Mucosa of gallbladder (tissue), 1 donor: Measurements from ENCODE around the gene GPC6. TPM values are rescaled to one million over a fixed set of nuclear protein-coding genes. Genes with fewer than 3 reads are reported as not detected.
"Not testable (repeated sequence)": the region's sequence is repeated elsewhere in the genome, so short reads cannot be mapped to it uniquely, and the experiment has no call there.

Experiments
- DNase-seq: peaks from one replicate; pipeline ENCODE4 v3.0.0-alpha.2; 2020; ENCODE audit warnings: low spot score
- total RNA-seq: library from RNA; stranded (reverse); gene quantifications from one replicate; pipeline ENCODE4 v1.2.1, GENCODE V29; 2021
- donor health status: DM: no; HTN: no; CAD: no.

The GPC6 gene
- total RNA-seq, 1 donor from 2014 or later: 24.0 TPM

DNA sequence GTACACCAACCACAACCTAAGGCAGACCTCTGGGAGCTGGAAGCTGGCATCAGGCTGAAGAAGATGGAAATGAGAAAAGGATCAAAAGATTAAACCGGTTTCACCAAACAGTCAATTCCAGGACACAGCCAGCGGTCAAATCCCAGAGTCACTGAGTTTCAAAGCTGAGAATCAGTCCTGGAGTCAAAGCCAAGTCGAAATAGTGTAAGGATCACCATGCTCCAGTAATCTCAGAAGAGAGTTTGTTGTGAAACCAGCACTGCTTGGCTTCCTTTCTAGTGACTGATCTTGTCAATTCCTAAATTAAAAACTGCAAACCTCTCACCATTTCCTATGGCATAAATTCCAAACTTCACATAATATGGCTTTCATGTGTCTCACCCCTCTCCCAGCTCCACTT lies 198.8 kb downstream of the GPC6 start:
- no peak for DNase-seq

DNA sequence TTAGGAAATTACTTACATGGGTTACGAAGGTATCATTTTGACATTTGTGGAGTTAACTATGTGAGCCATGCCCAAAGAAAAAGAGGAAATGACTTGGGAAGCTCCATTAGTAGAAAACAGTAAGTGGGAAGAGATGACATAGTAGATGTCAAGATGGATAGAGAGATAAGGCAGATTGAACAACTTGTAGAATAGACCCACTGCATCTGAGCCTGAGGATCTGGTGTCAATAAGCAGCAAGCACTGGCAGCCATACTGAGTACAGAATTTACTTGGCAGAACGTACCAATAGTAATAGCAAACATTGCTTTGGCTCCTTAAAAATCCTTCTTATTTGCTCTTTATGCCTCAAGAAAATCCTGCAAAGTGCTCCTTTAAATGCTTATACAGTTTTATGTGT lies 203.8 kb downstream of the GPC6 start:
- no peak for DNase-seq

DNA sequence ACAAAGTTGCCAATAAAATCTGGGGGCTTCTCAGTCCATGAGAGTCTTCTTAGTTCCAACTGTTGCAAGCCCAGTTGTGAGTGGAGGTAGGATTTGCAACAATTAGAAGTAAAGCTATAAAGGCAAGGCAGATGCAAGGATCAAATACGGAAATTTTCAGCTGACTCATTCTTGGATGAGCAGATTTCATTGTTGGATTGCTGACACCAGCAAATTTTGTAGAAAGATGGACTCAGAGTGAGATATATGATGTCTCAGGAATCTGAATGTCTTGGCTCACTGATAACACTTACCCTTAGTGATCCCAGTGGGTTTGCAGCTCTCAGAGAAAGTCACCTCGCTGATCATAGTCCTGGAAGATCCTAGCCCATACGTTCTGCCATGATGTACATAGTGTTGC lies 209.0 kb downstream of the GPC6 start:
- DNase-seq: no peak

DNA sequence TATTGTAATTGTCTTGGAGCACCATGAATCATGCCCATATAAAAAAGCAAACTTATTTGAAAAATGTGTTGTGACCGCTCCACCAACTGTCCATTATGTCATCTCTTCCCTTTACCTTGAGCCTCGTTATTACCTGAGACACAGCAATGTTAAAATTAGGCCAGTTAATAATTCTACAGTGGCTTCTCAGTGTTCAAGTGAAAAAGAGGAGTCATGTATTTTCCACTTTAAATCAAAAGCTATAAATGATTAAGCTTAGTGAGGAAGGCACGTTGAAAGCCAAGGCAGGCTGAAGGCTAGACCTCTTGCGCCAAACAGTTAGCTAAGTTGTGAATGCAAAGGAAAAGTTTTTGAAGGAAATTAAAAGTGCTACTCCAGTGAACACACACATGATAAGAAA lies 210.5 kb downstream of the GPC6 start:
- no peak for DNase-seq

DNA sequence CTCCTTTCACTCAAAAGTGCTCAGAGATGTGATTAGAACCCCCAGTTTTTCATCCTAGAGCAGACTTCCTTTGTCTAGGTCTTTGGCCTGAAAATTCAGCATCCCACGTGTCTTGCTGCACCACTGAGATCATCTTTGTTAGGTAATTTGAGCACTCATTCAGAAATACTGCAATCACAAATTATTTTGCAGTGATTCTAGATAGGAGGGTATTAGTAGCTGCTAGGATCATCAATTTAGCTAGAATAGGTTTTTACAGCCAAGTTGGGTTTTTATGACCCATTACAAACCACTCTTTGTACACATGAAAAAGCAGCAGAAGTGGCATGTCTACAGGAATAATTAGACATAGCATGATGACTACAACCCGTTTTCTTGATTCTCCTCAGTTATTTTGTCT lies 219.6 kb downstream of the GPC6 start:
- no peak for DNase-seq

DNA sequence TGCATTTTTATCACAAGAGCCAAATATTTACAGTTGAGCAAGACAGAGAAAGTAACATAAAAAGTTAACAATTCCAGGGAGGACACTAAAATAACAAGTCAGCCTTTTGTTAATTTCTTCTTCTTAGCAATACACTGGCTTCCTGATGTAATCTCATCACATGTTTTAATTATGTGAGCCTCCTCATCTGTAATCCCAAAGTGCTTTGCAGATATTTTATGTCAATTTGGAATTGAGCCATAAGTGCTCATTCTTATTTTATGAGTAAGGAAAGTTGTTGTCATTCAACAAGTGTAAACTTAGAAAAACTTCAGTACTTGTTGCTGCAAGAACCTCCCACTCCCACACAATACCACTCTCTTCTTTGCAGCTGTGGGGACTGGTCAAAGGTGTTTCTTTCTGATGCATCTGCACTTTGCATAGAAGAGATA lies 223.6 kb downstream of the GPC6 start:
- no peak for DNase-seq

DNA sequence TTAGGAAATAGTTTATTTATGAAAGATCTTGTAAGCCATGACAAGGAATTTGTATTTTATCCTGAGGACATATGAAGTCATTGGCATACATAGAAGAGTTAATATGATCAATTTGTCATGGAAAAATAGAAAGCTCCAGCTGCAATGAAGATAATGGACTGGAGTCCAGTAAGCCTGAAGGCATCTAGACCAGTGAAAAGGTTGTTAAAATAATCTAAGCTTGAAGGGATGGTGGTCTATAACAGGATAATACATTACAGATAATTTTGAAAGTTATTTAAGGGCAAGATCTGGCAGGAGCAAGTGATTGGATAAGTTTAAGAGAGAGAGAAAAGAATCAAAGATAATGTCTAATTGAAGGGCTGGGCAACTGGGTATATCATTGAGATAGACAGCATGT lies 224.2 kb downstream of the GPC6 start:
- DNase-seq: no peak

DNA sequence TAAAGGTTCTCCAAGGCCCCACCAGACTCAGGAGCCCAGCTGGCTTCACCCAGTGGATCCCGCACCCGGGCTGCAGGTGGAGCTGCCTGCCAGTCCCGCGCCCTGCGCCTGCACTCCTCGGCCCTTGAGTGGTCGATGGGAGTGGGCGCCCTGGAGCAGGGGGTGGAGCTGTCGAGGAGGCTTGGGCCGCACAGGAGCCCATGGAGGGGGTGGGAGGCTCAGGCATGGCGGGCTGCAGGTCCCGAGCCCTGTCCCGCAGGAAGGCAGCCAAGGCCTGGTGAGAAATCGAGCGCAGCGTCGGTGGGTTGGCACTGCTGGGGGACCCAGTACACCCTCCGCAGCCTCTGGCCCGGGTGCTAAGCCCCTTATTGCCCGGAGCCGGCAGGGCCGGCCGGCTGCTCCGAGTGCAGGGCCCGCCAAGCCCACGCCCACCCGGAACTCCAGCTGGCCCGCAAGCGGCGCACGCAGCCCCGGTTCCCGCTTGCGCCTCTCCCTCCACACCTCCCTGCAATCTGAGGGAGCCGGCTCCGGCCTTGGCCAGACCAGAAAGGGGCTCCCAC lies 228.1 kb downstream of the GPC6 start:
- DNase-seq: not testable (repeated sequence)

DNA sequence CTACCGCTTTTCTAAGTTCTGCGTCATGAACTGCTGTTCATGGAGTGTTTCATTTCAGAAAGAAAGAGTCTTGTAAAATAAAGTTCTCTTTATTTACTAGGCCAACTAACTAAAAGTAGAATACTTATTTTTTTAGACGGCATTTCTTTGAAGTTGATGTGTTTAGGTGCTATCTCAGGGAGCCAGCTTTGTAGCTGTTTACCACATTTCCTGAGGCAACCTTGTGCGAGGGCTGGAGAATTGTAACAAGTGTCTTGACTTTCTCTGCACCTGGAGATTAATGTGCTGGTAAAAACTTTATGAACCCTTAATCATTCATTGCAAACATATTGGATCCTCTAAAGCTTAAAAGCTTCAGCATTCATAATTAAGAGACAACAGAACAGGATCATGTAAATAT lies 229.3 kb downstream of the GPC6 start:
- no peak for DNase-seq

DNA sequence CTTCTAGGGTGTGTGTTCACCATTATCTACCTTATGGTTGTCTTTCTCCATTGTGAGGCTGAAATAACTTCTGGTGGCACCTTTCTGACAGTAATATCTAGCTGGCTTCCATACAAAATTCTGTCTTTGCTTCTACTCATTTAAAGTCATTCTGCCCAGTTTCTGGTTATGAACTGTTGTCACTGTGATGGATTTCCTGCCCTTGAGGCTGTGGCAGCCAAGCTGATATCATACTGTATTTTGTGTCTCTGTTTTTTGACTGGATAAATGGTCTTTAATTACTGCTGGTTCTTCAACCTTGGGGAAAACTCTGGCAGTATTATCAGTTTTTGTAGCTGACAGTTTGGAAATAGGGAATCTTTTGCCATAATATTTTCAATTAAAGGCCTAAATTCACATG lies 233.4 kb downstream of the GPC6 start:
- no peak for DNase-seq

DNA sequence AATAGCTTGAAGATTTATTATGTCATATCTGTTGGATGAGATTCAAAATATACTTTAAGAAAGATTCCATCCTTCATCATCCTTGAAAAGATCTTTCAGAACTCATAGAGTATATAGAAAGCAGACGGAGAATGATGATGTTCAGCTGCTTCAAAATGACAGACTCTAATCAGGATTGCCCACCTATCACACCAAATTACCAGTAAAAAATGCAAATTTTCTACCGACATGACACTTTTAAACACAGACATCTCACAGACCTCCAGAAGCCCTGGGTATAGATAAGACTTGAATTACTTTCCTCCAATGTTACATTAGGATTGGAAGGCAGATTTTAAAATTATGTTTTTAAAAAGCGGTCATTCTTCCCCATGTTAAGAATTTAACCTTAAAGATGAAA lies 235.5 kb downstream of the GPC6 start:
- no peak for DNase-seq

DNA sequence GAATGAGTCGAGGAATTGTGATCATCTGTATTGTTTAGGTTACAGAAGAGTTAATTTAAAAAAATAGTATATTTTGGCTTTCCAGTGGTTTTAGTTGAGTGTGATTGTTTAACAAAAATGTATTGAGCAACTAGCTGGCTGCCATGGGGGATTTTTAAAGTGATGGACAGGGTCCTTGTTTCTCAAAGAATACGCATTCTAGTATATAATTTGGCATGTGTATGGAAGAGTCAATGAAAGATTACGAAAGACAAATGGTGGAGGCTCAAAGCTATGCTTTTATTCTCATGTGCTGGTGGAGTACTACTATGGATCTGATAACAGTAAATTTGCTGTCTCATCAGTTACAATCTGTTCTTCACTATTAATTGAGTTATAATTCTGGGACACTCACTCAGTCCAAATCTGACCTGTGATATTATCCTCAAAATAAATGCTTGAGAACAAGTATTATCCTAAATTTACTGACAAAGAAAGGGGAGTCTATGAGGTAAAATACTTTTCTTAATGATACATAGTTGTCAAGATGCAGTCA lies 240.0 kb downstream of the GPC6 start:
- no peak for DNase-seq

DNA sequence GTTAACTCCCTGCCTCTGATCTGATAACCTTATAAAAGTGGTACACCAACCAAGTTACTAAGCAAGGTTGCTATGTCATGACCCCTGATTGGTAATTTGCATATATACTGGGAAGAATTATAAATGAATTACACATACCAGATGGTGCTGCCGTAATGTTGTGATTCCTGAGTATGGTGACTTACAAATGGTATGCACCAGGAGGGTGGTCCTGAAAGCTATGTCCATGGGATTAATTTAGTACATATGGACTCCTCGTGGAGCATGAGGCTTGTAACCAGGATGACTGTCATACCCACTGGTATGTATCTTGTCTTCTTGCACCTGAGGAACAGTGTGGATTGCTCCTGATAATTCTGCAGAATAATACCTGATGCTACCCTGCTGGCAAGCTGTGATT lies 240.6 kb downstream of the GPC6 start:
- DNase-seq: no peak

DNA sequence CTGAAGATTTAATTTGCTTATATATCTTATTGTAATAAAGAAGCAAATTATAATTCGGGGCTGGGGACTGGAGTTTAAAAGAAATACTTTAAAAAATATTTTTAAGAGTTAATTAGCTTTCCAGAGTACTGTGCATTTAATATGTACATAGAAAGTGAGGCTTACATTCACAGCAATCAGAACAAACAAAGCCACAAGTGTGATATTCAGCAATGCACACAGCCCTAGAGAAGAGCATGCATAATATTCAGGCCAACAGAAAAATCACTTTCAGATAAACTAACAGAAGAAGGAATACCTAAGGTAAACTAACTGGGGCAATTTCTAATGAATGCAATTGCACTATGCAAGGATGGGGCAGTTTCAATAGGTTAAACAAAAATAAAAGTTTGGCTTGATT lies 241.8 kb downstream of the GPC6 start:
- no peak for DNase-seq

DNA sequence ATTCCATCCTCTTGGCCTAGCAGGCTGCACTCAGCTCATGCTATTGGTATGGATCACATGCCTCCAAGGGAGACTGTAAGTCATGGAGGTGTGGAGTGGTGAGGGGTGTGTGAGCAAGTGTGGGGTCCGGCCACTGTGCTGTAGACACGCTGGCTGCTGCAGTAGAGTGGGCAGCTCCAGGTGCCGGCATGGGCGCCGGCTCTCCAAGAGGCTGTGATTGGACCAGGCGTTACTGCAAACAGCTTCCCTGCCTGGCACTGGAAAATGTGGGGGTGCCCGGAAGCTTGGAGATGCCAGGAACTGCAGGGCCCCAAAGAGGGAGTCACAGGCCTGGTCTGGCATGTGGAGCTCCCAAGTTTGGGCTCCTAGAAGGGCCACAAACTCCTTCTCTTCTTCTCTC lies 245.7 kb downstream of the GPC6 start:
- no peak for DNase-seq

DNA sequence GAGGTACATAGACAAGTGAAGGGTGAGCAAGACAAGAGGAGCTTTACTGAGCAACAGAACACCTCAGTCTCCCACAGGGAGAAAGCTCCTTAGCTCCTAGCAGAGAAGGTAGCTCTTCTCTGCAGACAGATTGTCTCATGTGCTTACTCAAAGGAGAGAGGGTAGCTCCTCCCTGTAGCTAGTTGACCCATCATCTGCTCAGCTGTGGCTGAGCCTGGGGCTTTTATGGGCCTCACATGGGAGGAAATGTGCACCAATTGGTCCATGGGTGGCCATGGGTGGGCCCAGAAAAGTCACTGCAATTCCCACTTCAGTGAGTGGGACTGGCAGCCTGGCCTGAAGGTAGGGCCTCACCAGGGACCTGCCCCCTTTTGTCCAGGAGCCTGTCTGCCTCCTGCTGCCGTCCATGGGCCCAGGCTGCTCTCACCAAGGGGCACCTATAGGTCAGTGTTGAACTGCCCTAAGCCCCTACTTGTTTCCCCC lies 246.2 kb downstream of the GPC6 start:
- DNase-seq: no peak

DNA sequence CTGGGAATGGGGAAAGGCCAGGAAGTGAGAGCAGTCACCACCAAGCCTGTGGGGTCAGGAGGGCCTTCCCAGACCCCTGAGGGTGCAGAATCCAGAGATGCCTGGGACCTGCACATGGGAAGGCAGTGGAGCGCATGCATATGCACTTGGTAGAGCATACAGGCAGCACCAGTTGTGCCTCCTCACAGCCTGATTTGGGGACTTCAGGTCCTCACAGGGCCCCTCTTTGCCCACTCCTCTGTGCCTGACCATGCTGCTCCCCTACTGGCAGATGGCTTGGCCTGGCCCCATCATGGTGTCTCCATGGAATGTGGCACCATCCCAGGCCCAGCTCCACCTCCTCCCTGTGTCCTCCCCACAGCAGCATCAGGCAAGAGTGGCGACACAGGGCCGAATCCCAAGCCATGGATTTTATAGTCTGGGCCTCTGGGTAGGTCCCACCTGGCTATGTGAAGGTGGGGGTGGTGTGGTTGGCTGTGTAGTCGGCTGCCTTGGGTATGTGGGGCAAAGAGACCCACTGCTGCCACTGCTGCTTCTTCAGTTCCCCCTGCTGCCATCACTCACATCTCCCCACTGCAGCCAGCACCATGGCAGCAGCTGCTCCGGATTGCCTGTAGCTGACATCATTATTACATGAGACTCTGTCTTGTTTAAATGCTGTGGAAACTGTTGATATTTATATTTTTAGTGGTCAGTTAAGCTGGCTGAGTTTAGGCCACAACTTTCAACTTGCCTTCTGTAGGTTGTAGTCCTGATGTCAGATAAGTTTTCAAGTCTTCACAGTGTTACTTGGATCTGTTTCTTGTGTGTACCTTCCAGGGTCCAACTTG lies 247.0 kb downstream of the GPC6 start:
- DNase-seq: no peak

DNA sequence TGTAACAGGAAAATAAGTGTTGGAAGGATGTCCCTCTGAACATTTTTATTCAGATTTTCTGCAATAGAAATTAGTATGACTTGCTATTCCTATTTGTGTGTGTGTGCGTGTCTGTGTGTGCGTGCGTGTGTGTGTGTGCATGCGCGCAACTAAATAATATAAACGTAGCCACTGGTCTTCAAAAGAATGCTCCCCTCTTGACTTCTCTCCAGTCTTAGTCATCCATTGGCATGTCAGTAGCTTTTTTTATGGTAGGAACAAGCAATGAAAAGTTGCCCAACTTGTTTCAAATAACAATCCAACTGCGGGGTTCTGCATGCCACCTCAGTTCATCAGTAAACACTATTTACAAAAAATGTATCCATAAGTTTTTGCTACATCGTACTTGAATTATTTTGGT lies 249.6 kb downstream of the GPC6 start:
- no peak for DNase-seq

DNA sequence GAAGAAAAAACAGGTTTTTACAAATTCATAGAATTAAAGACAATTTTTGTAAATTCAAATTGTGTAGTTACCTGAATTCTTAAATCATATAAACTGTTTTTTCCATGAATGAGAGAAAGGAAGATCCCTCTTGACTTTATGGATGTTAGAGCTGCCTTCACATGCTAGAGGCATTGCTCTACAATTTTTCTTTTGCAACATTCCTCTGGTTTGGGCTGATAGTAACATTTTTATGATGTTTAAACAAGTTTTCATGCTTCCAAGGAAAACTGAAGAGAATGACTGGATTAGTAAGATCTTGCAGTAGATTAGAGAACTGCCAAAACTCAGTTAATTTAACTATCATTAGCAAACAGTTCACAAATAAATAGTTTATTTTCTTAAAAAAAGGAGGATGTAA lies 250.6 kb downstream of the GPC6 start:
- no peak for DNase-seq

DNA sequence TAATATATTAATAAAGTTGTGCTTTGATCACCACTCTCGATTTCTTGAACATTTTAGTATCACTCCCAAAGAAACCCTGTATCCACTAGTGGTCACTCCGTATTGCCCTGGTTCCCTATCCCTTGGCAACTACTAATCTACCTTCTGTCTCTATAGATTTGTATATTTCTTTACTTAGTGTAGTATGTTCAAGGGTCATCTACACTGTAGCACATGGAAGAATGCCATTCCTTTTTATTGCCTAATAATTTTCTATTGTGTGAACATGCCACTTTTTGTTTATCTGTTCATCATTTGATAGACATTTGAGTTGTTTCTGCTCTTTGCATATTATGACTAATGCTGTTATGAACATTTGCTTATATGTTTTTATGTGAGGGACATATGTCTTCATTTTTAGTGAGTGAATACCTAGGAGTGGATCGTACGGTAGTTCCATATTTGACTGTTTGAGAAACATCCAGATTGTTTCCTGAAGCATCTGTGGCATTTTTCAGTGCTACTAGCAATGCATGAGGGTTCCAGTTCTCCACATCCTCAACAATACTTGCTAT lies 254.0 kb downstream of the GPC6 start:
- DNase-seq: no peak

DNA sequence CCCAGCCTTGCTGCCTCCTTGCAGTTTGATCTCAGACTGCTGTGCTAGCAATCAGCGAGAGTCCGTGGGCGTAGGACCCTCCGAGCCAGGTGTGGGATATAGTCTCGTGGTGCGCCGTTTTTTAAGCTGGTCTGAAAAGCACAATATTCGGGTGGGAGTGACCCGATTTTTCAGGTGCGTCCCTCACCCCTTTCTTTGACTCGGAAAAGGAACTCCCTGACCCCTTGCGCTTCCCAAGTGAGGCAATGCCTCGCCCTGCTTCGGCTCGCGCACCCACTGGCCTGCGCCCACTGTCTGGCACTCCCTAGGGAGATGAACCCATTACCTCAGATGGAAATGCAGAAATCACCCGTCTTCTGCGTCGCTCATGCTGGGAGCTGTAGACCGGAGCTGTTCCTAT lies 269.5 kb downstream of the GPC6 start:
- not testable (repeated sequence) for DNase-seq

DNA sequence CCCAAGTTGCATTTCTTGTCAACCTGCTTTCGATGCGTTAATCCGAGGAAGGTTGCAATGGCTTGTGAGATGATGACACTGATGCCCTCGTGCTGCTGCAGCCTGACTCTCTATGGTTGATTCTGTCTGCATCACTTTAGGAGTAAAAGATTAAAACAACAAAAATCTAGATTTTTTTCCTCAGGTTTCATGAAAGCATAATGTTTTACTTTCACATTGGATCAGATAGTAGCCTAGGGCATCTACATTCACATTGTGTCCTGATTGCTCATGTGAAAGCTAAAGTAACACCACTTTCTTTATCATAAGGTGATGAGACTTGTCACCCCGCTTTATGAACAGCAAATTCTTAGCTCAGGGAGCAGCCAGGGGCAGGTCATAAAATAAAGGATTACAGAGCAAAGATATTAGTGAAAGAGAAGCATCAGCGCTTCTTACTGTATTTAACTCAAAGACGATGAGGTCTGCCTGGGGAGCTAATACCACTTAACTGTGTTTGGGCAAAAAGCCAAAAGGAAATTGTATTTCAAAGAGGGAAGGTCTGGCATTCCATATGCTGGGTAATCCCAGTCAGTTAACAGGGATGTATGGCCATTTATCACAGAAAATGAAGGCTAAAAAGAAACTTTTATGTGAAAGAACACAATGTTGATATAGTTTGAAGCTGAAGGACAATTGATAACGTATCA lies 270.5 kb downstream of the GPC6 start:
- DNase-seq: no peak
